Cardiac muscle cell (in vitro differentiated cells and primary cell): Measurements from ENCODE around the gene EFCAB12. TPM values are rescaled to one million over a fixed set of nuclear protein-coding genes. Genes with fewer than 3 reads are reported as not detected.

Experiments used
- DNase-seq, 2 donors: peaks; one replicate each; pipeline versions ENCODE4 v3.0.0 to v3.0.0-alpha.2; 2010 to 2017; ENCODE audit warnings: low read depth in 1 of 2, low spot score in 1 of 2
- H3K27ac ChIP-seq: fragments of 200-600 bp; sonication (generic); 2 replicates; pipeline ENCODE4 v1.5.1; 2016
- H3K27me3 ChIP-seq: fragments of 200-600 bp; sonication (generic); 2 replicates; pipeline ENCODE4 v1.6.0; 2016; ENCODE audit warnings: control low read depth
- H3K36me3 ChIP-seq: fragments of 200-600 bp; sonication (generic); 2 replicates; pipeline ENCODE4 v1.5.1; 2016; ENCODE audit warnings: control low read depth
- H3K4me1 ChIP-seq: fragments of 200-600 bp; sonication (generic); 2 replicates; pipeline ENCODE4 v1.8.1; 2017; ENCODE audit warnings: low read depth, mild to moderate bottlenecking, mixed run types
- H3K4me3 ChIP-seq: fragments of 200-600 bp; sonication (generic); 2 replicates; pipeline ENCODE4 v1.5.1; 2016; ENCODE audit warnings: mild to moderate bottlenecking
- H3K9me3 ChIP-seq: fragments of 200-600 bp; sonication (generic); 2 replicates; pipeline ENCODE4 v1.5.1; 2017; ENCODE audit warnings: low read depth, mild to moderate bottlenecking, control low read depth
- polyA plus RNA-seq: library from polyadenylated mRNA; unstranded; fragments of >200 nt; fragmentation: Nextera tagmentation; extraction: Ambion mirVana; gene quantifications from 2 replicates; pipeline ENCODE4 v1.2.1, GENCODE V29; 2016
- total RNA-seq: library from RNA; depleted of rRNA; stranded (reverse); fragments of >200 nt; gene quantifications from 2 replicates; pipeline ENCODE4 v1.2.3, GENCODE V29; 2016
- TF ChIP-seq, protein P1 (sequence below): IDR thresholded peaks from 2 replicates; pipeline ENCODE4 v1.5.1; 2012; ENCODE audit warnings: low read depth, mild to moderate bottlenecking, low read length

EFCAB12 gene
- total and polyA plus RNA-seq, 2 experiments from 2014 or later = 0.48 to 1.7 TPM

GRCh38 chr3:129358772-129359371, 69.6 kb downstream of the EFCAB12 start:
- TF ChIP-seq, protein P1, sequence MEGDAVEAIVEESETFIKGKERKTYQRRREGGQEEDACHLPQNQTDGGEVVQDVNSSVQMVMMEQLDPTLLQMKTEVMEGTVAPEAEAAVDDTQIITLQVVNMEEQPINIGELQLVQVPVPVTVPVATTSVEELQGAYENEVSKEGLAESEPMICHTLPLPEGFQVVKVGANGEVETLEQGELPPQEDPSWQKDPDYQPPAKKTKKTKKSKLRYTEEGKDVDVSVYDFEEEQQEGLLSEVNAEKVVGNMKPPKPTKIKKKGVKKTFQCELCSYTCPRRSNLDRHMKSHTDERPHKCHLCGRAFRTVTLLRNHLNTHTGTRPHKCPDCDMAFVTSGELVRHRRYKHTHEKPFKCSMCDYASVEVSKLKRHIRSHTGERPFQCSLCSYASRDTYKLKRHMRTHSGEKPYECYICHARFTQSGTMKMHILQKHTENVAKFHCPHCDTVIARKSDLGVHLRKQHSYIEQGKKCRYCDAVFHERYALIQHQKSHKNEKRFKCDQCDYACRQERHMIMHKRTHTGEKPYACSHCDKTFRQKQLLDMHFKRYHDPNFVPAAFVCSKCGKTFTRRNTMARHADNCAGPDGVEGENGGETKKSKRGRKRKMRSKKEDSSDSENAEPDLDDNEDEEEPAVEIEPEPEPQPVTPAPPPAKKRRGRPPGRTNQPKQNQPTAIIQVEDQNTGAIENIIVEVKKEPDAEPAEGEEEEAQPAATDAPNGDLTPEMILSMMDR = no peak
- no peaks in the 10 kb centered on the region for H3K27me3 ChIP-seq
- DNase-seq = peak in 1 of 2 donors; percentile 37
- peak overlapping the region; percentile 81 for H3K27ac ChIP-seq
- no peaks in the 10 kb centered on the region for H3K36me3 ChIP-seq
- no peaks in the 10 kb centered on the region for H3K9me3 ChIP-seq
- H3K4me3 ChIP-seq = no peak overlapping the region
- peaks cover 43% of the 10 kb centered on the region for H3K4me1 ChIP-seq

- no peak overlapping the region for H3K4me3 ChIP-seq
- H3K27me3 ChIP-seq = no peaks in the 10 kb centered on the region
- H3K9me3 ChIP-seq = no peaks in the 10 kb centered on the region
- peaks cover 43% of the 10 kb centered on the region for H3K4me1 ChIP-seq
- peak in 1 of 2 donors; percentile 58 for DNase-seq
- H3K27ac ChIP-seq = peak overlapping the region; percentile 81
- H3K36me3 ChIP-seq = no peaks in the 10 kb centered on the region
- TF ChIP-seq, protein P1 = no peak
These were observed 70.2 kb downstream of the EFCAB12 start for GRCh38 chr3:129358177-129358771.

GRCh38 chr3:129357616-129358015, 70.8 kb downstream of the EFCAB12 start:
- no peak for DNase-seq
- no peaks in the 10 kb centered on the region for H3K36me3 ChIP-seq
- no peaks in the 10 kb centered on the region for H3K27me3 ChIP-seq
- H3K9me3 ChIP-seq = no peaks in the 10 kb centered on the region
- H3K4me1 ChIP-seq = peaks cover 43% of the 10 kb centered on the region
- TF ChIP-seq, protein P1 = no peak
- no peak overlapping the region for H3K4me3 ChIP-seq
- H3K27ac ChIP-seq = peak overlapping the region; percentile 56

DNA sequence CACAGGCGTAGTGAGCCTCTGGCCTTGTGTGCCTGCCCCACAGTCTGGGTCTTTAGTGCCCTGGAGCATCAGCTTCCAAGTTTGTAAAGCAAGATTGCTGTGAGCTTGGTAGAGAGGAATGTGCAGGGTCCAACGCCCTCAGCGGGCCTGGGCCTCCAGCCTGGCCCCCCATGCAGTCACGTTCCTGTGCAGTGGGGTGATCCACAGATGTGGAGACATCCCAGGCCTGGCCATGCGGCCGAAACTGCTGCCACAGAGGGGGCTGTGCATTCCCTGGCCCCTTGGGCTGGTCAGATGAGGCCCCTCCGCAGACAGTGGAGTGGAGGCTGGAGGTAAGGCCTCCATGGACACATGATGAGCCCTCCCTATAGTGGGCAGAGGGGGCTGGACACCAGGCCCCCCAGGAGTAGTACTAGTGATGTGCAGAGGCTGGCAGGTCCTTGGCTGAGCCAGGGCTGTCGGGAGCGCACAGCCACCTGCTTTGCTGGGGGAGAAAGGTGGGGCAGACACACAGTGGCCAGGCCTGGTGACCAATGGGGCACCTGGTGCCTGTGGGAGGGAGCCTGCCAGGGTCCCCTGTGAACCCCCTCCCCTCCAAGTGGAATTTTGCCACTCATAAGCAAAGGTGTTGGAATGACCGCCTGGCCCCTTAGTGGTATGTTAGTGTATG, 71.5 kb downstream of the EFCAB12 start:
- Histone ChIP-seq H3K27ac (no peak overlapping the region), H3K4me3 (no peak overlapping the region), H3K4me1 (peaks cover 43% of the 10 kb centered on the region), H3K9me3 (no peaks in the 10 kb centered on the region), H3K36me3 (no peaks in the 10 kb centered on the region), H3K27me3 (no peaks in the 10 kb centered on the region)
- TF ChIP-seq, protein P1 = no peak
- DNase-seq = no peak

GRCh38 chr3:129353589-129353941, 74.9 kb downstream of the EFCAB12 start:
- no peak overlapping the region for H3K27ac ChIP-seq
- H3K27me3 ChIP-seq = no peaks in the 10 kb centered on the region
- TF ChIP-seq, protein P1 = no peak
- no peaks in the 10 kb centered on the region for H3K9me3 ChIP-seq
- H3K4me3 ChIP-seq = no peak overlapping the region
- no peak for DNase-seq
- peaks cover 14% of the 10 kb centered on the region for H3K4me1 ChIP-seq
- H3K36me3 ChIP-seq = no peaks in the 10 kb centered on the region
